K562 (cell line): ENCODE measurements around the gene UBE2V1. TPM values are rescaled to one million over a fixed set of nuclear protein-coding genes. Genes with fewer than 3 reads are reported as not detected.

ENCODE experiments used
- ATAC-seq: fragments of 200-7000 bp; cut with Tn5 transposase; 3 replicates; pipeline ENCODE4 v1.9.1; 2020; ENCODE audit warnings: moderate library complexity
- BruUV-seq: library from RNA; stranded (reverse); fragments of 400-500 nt; replicated peaks from 2 replicates; lab custom pipeline; 2021; lab: Mats Ljungman, UMichigan
- CTCF ChIA-PET: fragments of 300-600 bp; formaldehyde crosslinking; extraction: SDS; loops from one replicate; lab custom pipeline; 2021; ENCODE audit warnings: low intra/inter-chr PET ratio; lab: Yijun Ruan, JAX
- POLR2A ChIA-PET: fragments of 300-600, 350-650 bp; sonication (Branson Sonifier 250); formaldehyde crosslinking; extraction: SDS; loops from one replicate; lab custom pipeline; 2021; ENCODE audit warnings: antibody characterized with exemption, inconsistent platforms; lab: Yijun Ruan, JAX
- DNase-seq, 4 experiments: peaks; one replicate each; pipeline versions ENCODE4 v3.0.0 to v3.0.0-alpha.2; 2011 to 2018; ENCODE audit warnings: low spot score in 3 of 4, mixed read lengths in 3 of 4; ENCODE audit errors: extremely low read depth in 1 of 4
- FAIRE-seq: peaks from 2 replicates; lab custom pipeline; 2011; peaks lifted over from hg19 to GRCh38; lab: Jason Lieb, UNC
- H2AFZ ChIP-seq: 2 replicates; pipeline ENCODE4 v1.6.0; 2011; ENCODE audit warnings: low read depth, low read length, control low read depth, inconsistent platforms
- H3K27ac ChIP-seq: fragments of 200-600 bp; 3 replicates; pipeline ENCODE4 v1.8.0; 2011; ENCODE audit warnings: low read depth, mild to moderate bottlenecking, control low read depth, inconsistent platforms, low read length, moderate library complexity, mixed read lengths; ENCODE audit errors: extremely low read depth
- H3K27me3 ChIP-seq, 2 experiments: fragments of 300-600 bp in 1 of 2; 2 replicates in 1 of 2; 3 replicates in 1 of 2; pipeline versions ENCODE4 v1.6.0 to v1.8.0; 2011; ENCODE audit warnings: inconsistent platforms in 2 of 2, low read length in 2 of 2, mild to moderate bottlenecking in 1 of 2, mixed read lengths in 1 of 2, moderate library complexity in 1 of 2; ENCODE audit not compliant: control insufficient read depth in 2 of 2, insufficient read depth in 2 of 2
- H3K36me3 ChIP-seq: fragments of 300-600 bp; 3 replicates; pipeline ENCODE4 v1.8.0; 2011; ENCODE audit warnings: mild to moderate bottlenecking, low read length, inconsistent platforms; ENCODE audit not compliant: control insufficient read depth, insufficient read depth
- H3K4me1 ChIP-seq, 2 experiments: fragments of 200-600 bp in 1 of 2; replicated peaks in 1 of 2; 2 replicates in 1 of 2; 3 replicates in 1 of 2; pipeline versions ENCODE4 v1.5.1 to v1.8.0; 2011; ENCODE audit warnings: inconsistent platforms in 2 of 2, low read length in 2 of 2, mild to moderate bottlenecking in 1 of 2, mixed read lengths in 1 of 2, moderate library complexity in 1 of 2; ENCODE audit not compliant: control insufficient read depth in 2 of 2, insufficient read depth in 2 of 2
- H3K4me2 ChIP-seq: 2 replicates; pipeline ENCODE4 v1.6.1; 2011; ENCODE audit warnings: low read length, control low read depth, inconsistent platforms, mixed read lengths; ENCODE audit not compliant: insufficient read depth
- H3K4me3 ChIP-seq: fragments of 200-600 bp; sonication (generic), shearing (Covaris generic); 2 replicates; pipeline ENCODE4 v1.5.1; 2016; ENCODE audit warnings: control low read depth, inconsistent platforms
- H3K79me2 ChIP-seq: fragments of 200-600 bp; 3 replicates; pipeline ENCODE4 v1.8.0; 2011; ENCODE audit warnings: low read length, inconsistent platforms; ENCODE audit not compliant: control insufficient read depth, insufficient read depth
- H3K9ac ChIP-seq, 2 experiments: 2 replicates each; pipeline versions ENCODE4 v1.6.0 to v1.6.1; 2011; ENCODE audit warnings: low read depth in 2 of 2, low read length in 2 of 2, control low read depth in 1 of 2, inconsistent platforms in 1 of 2, mild to moderate bottlenecking in 1 of 2, mixed read lengths in 1 of 2; ENCODE audit not compliant: insufficient read depth in 1 of 2
- H3K9me1 ChIP-seq: one replicate; pipeline ENCODE4 v1.6.0; 2011; ENCODE audit warnings: inconsistent platforms, mild to moderate bottlenecking, low read length, moderate library complexity; ENCODE audit not compliant: control insufficient read depth, insufficient read depth
- H3K9me3 ChIP-seq: replicated peaks from 2 replicates; pipeline ENCODE4 v1.5.1; 2011; ENCODE audit warnings: low read depth, low read length, inconsistent platforms; ENCODE audit not compliant: control insufficient read depth, insufficient read depth
- H4K20me1 ChIP-seq: replicated peaks from 2 replicates; pipeline ENCODE4 v1.6.1; 2011; ENCODE audit warnings: low read length, inconsistent platforms, mixed read lengths; ENCODE audit not compliant: control insufficient read depth, insufficient read depth
- ARID1B ChIP-seq: fragments of 450-650 bp; IDR thresholded peaks from 2 replicates; pipeline ENCODE4 v1.6.1; 2016; ENCODE audit warnings: antibody characterized with exemption, mild to moderate bottlenecking, inconsistent platforms
- GATAD2A ChIP-seq: fragments of 450-650 bp; IDR thresholded peaks from 2 replicates; pipeline ENCODE4 v1.6.1; 2017
- HNRNPH1 ChIP-seq: fragments of 200-400 bp; formaldehyde crosslinking; optimal IDR thresholded peaks from 2 replicates; pipeline ENCODE3; 2017; ENCODE audit warnings: low read depth, mild to moderate bottlenecking, low read length, moderate library complexity
- KLF6 ChIP-seq: fragments of 250-450 bp; sonication (Bioruptor Pico); IDR thresholded peaks from 2 replicates; pipeline ENCODE4 v1.4.0; 2020; ENCODE audit warnings: mild to moderate bottlenecking, moderate library complexity, borderline replicate concordance
- POLR2AphosphoS5 ChIP-seq: IDR thresholded peaks from 2 replicates; pipeline ENCODE4 v1.6.1; 2011; ENCODE audit warnings: mild to moderate bottlenecking, low read depth, low read length, moderate library complexity; ENCODE audit not compliant: control insufficient read depth, insufficient read depth
- PTTG1 ChIP-seq: fragments of 450-650 bp; IDR thresholded peaks from 2 replicates; pipeline ENCODE4 v1.6.1; 2016; ENCODE audit warnings: low read depth, mild to moderate bottlenecking, missing genetic modification characterization, missing compliant biosample characterization
- RBM34 ChIP-seq: fragments of 200-400 bp; formaldehyde crosslinking; IDR thresholded peaks from 2 replicates; pipeline ENCODE4 v1.6.1; 2018; ENCODE audit warnings: low read length, borderline replicate concordance; ENCODE audit not compliant: insufficient read depth
- SNRNP70 ChIP-seq: fragments of 200-400 bp; formaldehyde crosslinking; optimal IDR thresholded peaks from 2 replicates; pipeline ENCODE3; 2017; ENCODE audit warnings: low read depth, low read length
- SREBF1 ChIP-seq: fragments of 150-350 bp; IDR thresholded peaks from 2 replicates; pipeline ENCODE4 v1.6.1; 2014; ENCODE audit warnings: antibody characterized with exemption, low read depth, low read length, borderline replicate concordance
- TGIF2 ChIP-seq: sonication (generic); formaldehyde crosslinking; IDR thresholded peaks from 2 replicates; pipeline ENCODE4 v1.8.1; 2022; ENCODE audit warnings: mild to moderate bottlenecking, missing genetic modification reagents, moderate library complexity
- ZC3H11A ChIP-seq: IDR thresholded peaks from 2 replicates; pipeline ENCODE4 v1.6.1; 2012; ENCODE audit warnings: low read depth, low read length, improper control_type of control experiment
- ZNF134 ChIP-seq: fragments of 250-450 bp; sonication (Bioruptor Pico); conservative IDR thresholded peaks from 2 replicates; pipeline ENCODE4 v1.4.0; 2020
- ZNF239 ChIP-seq: fragments of 250-450 bp; sonication (Bioruptor Pico); IDR thresholded peaks from 2 replicates; pipeline ENCODE4 v1.4.0; 2020; ENCODE audit warnings: mild to moderate bottlenecking
- ZNF282 ChIP-seq: sonication (generic); formaldehyde crosslinking; IDR thresholded peaks from 2 replicates; pipeline ENCODE4 v1.8.1; 2023; ENCODE audit warnings: missing genetic modification reagents
- ZNF449 ChIP-seq: fragments of 250-450 bp; sonication (Bioruptor Pico); IDR thresholded peaks from 2 replicates; pipeline ENCODE4 v1.8.0; 2022; ENCODE audit warnings: moderate library complexity, mild to moderate bottlenecking, inconsistent platforms
- ZNF830 ChIP-seq: fragments of 250-450 bp; sonication (Bioruptor Pico); IDR thresholded peaks from 2 replicates; pipeline ENCODE4 v1.5.0; 2021; ENCODE audit warnings: mild to moderate bottlenecking
- WGBS: fragments of 100-300 bp; shearing (Covaris generic); methylation state at CpG from one replicate; pipeline ENCODE4 v1.1.6; 2016; ENCODE audit warnings: low coverage, mixed read lengths; ENCODE audit not compliant: insufficient coverage; ENCODE audit errors: missing lambda C conversion rate; 5-methylcytosine and 5-hydroxymethylcytosine counted together
- in situ Hi-C: fragments of 300-500 bp; cut with MboI; formaldehyde crosslinking; loops from 4 replicates; pipeline ENCODE4 v1.15.0; 2018; ENCODE audit warnings: inconsistent platforms, mixed read lengths
- intact Hi-C: fragments of 100-400 bp; cut with micrococcal nuclease; formaldehyde crosslinking; loops from 2 replicates; pipeline ENCODE4 v1.14.2; 2022
- polyA plus RNA-seq, 8 experiments: library from polyadenylated mRNA; depleted of rRNA in 4 of 8; stranded (reverse) in 5 of 8; unstranded in 3 of 8; fragments of >200 nt; fragmentation: Nextera tagmentation in 2 of 8; fragmentation: Illumina TruSeq in 1 of 8; extraction: Ambion mirVana in 2 of 8; extraction: Trizol in 1 of 8; gene quantifications; 2 replicates each; pipeline versions ENCODE4 v1.2.1 to v1.2.3, GENCODE V29; 2011 to 2014; ENCODE audit warnings: inconsistent platforms in 1 of 8, missing spikeins in 1 of 8
- total RNA-seq, 7 experiments: library from RNA; depleted of rRNA in 6 of 7; stranded (reverse); fragments of >200 nt in 6 of 7; fragmentation: Illumina TruSeq in 2 of 7; extraction: Trizol in 2 of 7; gene quantifications; 2 replicates each; pipeline versions ENCODE4 v1.2.1 to v1.2.3, GENCODE V29; 2011 to 2021; ENCODE audit warnings: low replicate concordance in 1 of 7

Gene UBE2V1
- total and polyA plus RNA-seq, 9 of the 15 experiments (the other 6 are each of a cell fraction or from before 2014, with no cell fraction given) = 93.0 to 357 (median 119) TPM

GRCh38 chr20:50093240-50093639, 19.7 kb downstream of the UBE2V1 start:
- TF ChIP-seq SNRNP70 (no peak), HNRNPH1 (no peak), SREBF1 (no peak), PTTG1 (tag) (no peak), RBM34 (no peak), KLF6 (no peak), ZNF239 (no peak), POLR2AphosphoS5 (no peak), ARID1B (no peak), ZC3H11A (no peak), ZNF282 (CRISPR knock-in tag) (no peak), ZNF134 (CRISPR knock-in tag) (no peak), TGIF2 (CRISPR knock-in tag) (no peak), GATAD2A (no peak), ZNF830 (no peak), ZNF449 (CRISPR knock-in tag) (no peak)
- TF ChIP-seq, all 486 proteins: peak for 0
- peaks cover 79% of the 10 kb centered on the region for H3K36me3 ChIP-seq
- no peak overlapping the region for H3K4me2 ChIP-seq
- H3K9ac ChIP-seq = no peak overlapping the region
- POLR2A ChIA-PET = interaction anchor here (1.1 to 2.6 kb wide), 2 partner anchors 10 to 13 kb away, joined by 4 to 13 read pairs; no protein-coding TSS in a partner anchor
- intact Hi-C loops (no loop called here), in situ Hi-C loops (no loop called here)
- WGBS = 96% methylated on average over 2 of the region's 2 CpGs
- H3K9me1 ChIP-seq = peaks cover 7% of the 10 kb centered on the region
- H3K4me1 ChIP-seq = peaks cover 2 to 20% of the 10 kb centered on the region in 2 experiments; a peak in 3 of 5 replicates
- ATAC-seq (no peak), DNase-seq (no peak), FAIRE-seq (no peak)
- no peak overlapping the region for H3K27ac ChIP-seq
- no peak overlapping the region for H3K4me3 ChIP-seq
- no TSS peak for BruUV-seq
- H3K79me2 ChIP-seq = peaks cover 72% of the 10 kb centered on the region
- peaks cover 10% of the 10 kb centered on the region for H4K20me1 ChIP-seq
- H2AFZ ChIP-seq = no peak overlapping the region
- no peaks in the 10 kb centered on the region for H3K9me3 ChIP-seq
- CTCF ChIA-PET = no interaction called here
- no peaks in the 10 kb centered on the region for H3K27me3 ChIP-seq
